ENCODE results near the gene LRRC45.
A peak's percentile ranks its signal among the peaks of the same experiment; 100 is the strongest.

LRRC45 gene

DNA sequence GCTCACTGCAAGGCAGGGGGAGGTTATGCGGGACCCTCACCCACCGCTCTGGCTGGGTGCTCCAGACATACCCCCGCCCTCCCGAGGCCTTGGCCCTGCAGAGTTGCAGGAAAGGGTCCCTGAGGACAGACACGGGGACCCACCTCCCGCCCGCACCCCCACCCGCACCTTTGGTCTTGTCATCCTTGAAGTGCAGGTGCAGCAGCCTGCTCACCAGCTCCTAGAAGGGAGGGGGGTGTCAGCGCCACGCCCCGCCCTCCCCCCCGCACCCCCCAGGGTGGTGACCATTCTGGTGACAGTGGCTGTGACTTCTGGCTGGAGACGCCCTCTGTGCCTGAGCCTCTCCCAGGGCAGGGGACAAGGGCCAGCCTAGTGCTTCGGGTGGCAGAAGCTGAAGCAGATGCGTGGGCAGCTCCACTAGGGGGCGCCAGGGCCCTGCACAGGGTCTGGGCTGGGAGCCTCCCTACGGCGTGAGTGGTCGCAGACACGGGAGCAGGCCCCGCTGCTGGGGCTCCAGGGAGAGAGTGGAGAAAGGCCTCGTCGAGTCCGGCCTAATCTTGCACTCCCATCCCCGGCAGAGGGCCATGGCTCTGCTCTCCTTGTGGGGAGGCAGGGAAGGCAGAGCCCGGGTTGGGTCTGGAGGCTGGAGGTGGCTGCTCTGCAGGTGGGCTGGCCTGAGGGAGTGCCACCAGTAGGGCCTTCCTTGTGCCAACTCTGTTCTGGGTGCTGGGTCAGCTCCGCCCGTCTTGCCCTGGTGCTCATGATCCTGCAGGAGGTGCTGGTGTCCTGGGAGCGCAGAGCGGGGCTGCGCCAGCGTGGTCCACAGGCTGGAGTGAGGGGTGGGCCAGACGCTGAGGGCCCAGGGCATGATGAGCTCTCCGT lies 3.2 kb upstream of the LRRC45 start:
- DNase-seq (ENCODE audit: low spot score), result peak; percentile 66

DNA sequence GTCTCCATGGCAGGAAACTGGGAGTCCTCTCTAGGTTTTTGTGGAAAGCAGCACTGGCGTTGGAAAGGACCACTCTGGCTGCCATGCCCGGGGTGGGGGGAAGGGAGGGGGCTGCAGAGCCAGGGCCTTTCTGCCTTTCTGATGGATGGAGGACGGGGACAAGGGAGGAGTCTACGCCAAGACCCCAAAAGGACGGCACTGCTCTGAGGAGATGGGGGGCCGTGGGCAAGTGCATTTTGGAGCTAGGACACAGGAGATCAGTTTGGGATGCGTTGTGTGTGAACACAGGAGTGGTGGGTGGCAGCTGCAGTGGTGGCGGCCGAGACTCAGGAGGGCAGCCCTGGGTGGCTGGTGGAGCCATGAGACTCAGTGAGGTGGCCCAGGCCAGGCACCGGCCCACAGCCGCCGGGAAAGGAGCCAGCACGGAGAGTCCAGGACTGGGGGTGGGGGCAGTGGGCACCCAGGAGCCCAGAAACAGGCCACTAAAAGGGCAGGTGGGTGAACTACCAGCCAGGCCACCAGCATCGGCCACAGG lies 2.5 kb upstream of the LRRC45 start:
- DNase-seq (ENCODE audit: low spot score), result no peak

- peak; percentile 48 for DNase-seq (ENCODE audit: low spot score)
Measured at GRCh38 chr17:82021107-82021899, 1.8 kb upstream of the LRRC45 start.

- no peak for DNase-seq (ENCODE audit: low spot score)
Measured at GRCh38 chr17:82021900-82022309, 1.2 kb upstream of the LRRC45 start.

- DNase-seq (ENCODE audit: low spot score), result no peak
Measured at GRCh38 chr17:82022310-82022980, 660 bp upstream of the LRRC45 start, which contains the start of gene CENPX. TSS of gene CENPX (minus strand) at chr17:82022878. CDS start at chr17:82022861, 17 bp downstream.

- peak; percentile 31 for DNase-seq (ENCODE audit: low spot score)
Measured at GRCh38 chr17:82023447-82024241, 539 bp downstream of the LRRC45 start.

DNA sequence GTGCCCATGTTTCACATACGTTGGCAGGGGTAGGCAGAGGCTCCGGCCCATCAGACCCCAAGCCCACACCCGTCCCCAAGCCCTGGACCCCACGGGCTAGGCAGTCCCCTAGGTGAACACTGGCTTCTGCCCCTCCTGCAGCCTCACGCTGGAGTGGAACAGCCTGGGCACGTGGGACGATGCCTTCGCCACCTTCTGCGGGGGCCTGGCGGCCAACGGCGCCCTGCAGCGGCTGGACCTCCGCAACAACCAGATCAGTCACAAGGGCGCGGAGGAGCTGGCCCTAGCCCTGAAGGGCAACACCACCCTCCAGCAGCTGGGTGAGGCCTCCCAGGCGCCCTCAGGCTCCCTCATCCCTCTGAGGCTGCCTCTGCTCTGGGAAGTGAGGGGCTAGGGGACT lies 1.8 kb downstream of the LRRC45 start:
- no peak for DNase-seq (ENCODE audit: low spot score)

DNA sequence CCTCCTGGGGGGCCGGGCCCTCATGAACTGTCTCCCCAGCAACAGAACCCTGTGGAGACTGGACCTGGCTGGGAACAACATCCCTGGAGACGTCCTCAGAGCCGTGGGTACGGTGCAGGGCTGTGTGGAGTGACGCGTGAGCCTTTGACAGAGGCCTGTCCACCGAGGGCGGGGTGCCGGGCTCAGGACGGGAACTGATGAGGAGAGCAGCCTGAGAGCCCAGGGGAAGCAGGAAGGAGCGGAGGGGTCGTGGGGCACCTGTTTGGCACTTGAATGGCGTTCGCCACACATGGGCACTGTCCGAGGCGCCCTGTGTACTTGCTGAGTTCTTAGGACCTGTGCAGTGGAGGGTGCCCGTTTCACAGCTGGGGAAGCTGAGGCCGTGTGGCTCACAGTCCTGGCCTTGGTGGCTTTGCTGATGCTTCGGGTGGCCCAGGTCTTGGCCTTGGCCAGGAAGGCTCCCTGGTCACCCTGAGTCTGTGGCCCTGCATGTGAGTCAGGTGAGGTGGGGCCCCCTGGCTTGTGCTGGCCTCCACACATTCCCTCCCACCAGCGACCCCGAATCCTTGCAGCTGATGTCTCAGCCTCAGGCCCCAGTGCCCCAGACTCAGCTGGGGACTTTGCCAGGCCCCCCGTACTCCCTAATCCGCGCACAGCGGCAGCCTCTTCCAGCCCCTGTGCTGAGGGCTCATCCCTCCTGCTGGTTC lies 2.4 kb downstream of the LRRC45 start:
- no peak for DNase-seq (ENCODE audit: low spot score)

DNA sequence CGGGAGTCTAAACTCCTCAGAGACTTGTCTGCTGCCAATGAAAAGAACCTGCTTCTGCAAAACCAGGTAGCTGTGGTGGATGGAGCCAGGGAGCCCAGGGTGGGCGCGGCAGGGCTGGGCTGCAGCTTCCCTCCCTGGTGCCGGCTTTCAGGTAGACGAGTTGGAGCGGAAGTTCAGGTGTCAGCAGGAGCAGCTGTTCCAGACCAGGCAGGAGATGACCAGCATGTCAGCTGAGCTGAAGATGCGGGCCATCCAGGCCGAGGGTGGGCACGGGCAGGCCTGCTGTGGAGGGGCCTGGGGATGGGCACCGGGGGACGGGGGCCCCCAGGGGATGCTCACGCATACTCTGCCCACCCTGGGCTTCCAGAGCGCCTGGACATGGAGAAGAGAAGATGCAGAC lies 5.1 kb downstream of the LRRC45 start:
- DNase-seq (ENCODE audit: low spot score), result no peak

DNA sequence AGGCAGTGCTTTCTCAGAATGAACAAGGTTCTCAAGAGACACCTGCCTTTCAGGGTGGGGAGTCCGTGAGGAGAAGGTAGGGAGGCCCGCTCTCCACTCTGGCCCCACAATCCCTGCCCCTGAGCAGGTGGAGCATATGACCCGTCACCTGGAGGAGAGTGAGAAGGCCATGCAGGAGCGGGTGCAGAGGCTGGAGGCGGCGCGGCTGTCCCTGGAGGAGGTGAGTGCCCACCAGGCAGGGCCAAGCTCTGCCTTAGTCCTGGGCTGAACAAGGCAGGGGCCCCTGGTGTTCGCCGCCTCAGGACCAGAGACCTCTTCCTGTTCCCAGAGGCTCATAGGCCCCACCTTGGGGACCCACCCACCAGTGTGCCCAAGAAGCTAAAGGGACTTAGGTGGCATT lies 5.9 kb downstream of the LRRC45 start:
- DNase-seq (ENCODE audit: low spot score), result no peak

DNA sequence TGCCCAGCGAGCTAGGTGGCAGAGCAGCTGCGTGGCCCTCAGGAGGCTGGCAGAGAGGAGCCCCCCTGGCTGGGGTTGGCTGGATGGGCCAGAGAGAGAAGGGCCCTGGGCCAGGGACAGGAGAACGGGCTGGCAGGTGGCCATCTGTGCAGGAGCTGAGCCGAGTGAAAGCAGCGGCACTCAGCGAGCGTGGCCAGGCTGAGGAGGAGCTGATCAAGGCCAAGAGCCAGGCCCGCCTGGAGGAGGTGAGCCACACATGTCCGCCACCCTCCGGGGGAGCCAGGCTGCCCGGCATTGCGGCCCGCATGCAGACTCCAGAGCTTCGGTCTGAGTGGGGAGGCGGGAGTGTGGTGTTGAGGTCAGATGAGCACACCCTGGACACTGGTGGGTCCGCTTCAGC lies 6.3 kb downstream of the LRRC45 start:
- no peak for DNase-seq (ENCODE audit: low spot score)

DNA sequence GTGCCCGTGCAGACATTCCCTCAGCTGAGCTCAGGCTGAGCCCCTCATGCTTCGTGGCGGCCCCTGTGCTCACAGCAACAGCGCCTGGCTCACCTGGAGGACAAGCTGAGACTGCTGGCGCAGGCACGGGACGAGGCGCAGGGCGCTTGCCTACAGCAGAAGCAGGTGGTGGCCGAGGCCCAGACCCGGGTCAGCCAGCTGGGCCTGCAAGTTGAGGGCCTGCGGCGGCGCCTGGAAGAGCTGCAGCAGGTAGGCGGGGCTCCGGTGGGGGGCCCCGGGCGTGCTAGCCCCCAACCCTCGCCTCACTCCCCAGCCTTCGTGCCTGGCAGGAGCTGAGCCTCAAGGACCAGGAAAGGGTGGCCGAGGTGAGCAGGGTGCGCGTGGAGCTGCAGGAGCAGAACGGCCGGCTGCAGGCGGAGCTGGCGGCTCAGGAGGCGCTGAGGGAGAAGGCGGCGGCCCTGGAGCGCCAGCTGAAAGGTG lies 6.9 kb downstream of the LRRC45 start:
- DNase-seq (ENCODE audit: low spot score), result no peak

DNA sequence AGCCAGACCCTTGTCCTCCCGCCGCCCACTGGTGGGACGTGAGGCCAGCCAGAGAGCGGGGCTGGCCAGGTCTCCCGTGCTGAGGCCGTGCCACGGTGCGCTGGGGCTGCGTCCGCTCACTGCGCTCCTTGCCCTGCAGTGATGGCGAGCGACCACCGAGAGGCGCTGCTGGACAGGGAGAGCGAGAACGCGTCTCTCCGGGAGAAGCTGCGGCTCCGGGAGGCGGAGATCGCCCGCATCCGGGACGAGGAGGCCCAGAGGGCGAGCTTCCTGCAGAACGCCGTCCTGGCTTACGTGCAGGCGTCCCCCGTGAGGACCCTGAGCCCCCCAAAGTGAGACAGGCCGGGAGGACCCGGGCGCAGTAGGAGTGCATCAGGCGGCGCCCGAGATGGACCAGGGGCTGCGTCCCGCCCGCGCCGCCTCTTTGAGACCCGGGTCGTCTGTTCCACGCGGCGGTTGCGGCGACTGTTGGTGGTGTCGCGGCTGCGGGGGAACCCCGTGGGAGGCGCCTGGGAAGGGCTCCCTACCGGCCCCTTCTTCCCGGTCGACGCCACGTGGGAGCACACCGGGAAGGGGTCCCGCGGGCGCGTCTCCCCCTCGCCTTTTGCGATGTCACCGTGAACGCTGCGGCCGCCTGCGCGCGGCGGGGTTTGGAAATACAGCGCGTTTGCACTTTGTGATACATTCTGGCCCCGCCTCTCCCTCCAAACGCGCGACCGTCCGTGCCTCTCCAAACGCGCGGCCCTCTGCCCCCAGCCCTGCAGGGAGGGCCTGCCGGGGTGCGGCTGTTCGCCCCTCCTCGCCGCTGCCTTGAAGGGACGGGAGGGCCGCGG lies 7.6 kb downstream of the LRRC45 start:
- DNase-seq (ENCODE audit: low spot score), result peak; percentile 74

GRCh38 chr17:82031303-82031884 lies 8.3 kb downstream of the LRRC45 start, which contains the start of gene RAC3:
TSS of gene RAC3 (plus strand) at chr17:82031678. CDS start at chr17:82031762, 84 bp downstream.
- DNase-seq (ENCODE audit: low spot score), result no peak

GRCh38 chr17:82031885-82032627 lies 9.0 kb downstream of the LRRC45 start:
- DNase-seq (ENCODE audit: low spot score), result peak; percentile 33

DNA sequence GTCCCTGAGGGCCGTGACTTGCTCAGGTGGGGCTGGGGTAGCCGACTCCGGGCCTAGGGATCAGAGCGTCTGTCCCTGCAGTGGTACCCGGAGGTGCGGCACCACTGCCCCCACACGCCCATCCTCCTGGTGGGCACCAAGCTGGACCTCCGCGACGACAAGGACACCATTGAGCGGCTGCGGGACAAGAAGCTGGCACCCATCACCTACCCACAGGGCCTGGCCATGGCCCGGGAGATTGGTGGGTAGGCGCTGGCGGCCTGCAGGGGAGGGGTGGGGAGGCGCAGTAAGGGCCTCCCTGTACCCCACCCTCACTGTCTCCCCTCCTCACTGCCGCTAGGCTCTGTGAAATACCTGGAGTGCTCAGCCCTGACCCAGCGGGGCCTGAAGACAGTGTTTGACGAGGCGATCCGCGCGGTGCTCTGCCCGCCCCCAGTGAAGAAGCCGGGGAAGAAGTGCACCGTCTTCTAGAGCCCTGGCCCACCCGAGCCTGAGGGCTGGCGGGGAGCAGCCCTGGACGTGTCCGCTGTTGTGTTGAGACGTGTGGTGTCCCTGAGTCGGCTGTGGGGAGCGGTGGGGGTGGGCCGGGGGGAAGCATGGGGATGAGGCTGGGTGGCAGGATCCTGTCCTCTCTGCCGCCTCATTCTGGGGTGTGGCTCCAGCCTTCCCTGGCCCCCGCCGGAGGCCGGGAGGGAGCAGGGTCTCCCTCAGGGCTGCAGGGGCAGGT lies 10.4 kb downstream of the LRRC45 start:
- no peak for DNase-seq (ENCODE audit: low spot score)

- no peak for DNase-seq (ENCODE audit: low spot score)
Measured at GRCh38 chr17:82034371-82035011, 11.4 kb downstream of the LRRC45 start.
